Right renal cortex interstitium (tissue), 3 donors: ENCODE data around the gene CLINT1. TPM values are rescaled to one million over a fixed set of nuclear protein-coding genes. Genes with fewer than 3 reads are reported as not detected.
"Not testable (repeated sequence)": the region's sequence is repeated elsewhere in the genome, so short reads cannot be mapped to it uniquely, and the experiment has no call there.

Experiments
- DNase-seq, 3 donors: peaks; one replicate each; pipeline ENCODE4 v3.0.0-alpha.2; 2013; ENCODE audit warnings: low read depth in 3 of 3, low spot score in 2 of 3
- polyA plus RNA-seq, 3 donors: library from polyadenylated mRNA; unstranded; fragments of 120-200 nt; gene quantifications; one replicate each; pipeline ENCODE4 v1.2.1, GENCODE V29; 2013; ENCODE audit not compliant: insufficient read length in 3 of 3

The CLINT1 gene
- 100 to 1,000 TPM; 132 to 144 (median 141) TPM for polyA plus RNA-seq

DNA sequence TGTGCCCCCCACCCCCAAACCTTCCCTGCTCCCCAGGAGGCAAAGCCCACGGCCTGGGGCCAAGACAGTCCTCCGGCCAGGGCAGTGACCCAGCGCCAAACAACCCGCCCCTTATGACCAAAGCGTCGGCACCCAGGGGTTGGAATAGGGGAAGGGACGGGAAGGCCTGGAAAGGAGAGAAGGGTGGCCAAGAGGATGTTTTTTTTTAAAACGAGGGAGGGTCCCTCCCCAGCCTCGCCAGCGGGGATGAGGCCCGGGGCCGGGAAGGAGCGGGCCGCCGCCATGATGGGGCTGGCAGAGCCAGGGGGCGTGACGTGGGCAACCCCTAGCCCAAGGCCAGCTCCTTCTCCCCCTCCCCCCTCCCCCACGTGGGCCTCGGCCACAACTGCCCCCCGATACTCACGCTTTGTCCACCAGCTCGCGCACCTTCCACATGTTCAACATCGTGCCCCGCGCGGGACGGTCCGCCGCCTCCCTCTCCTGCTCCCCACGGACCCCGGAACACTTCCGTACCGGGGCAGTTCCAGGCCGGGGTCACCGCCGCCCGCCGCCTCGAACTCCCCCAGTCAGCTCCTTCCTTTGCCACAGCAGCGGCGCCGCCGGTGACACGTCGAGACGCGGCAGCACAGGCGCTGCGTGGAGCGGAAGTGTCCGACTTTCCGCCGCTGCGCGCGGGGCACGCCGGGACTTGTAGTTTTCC, at the start of gene CLINT1:
CLINT1 (minus strand) TSS at position 619 of the 700 bp plus-strand sequence; CDS start at position 444, 175 bp downstream.
- DNase-seq = peak; percentile 57 to 73 (median 67)

DNA sequence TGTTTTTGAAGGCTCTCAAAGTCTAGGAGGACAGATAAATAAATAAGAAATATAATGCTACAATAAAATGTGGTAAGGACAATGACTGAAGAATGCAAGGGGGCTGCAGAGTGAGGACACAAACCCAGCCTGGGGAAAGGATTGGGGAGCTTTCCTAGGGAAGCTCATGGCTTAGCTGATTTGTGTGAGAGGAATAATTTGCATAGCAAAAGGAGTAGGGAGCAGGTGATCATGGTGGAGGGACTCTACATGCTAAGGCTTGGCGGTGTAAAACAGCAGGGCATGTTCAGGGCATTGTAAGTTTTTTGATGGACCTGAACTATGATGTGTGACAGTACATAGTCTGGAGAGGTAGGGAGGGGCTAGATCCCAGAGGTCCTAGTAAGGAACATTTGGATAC, 49.5 kb upstream of the CLINT1 start:
- no peak for DNase-seq

DNA sequence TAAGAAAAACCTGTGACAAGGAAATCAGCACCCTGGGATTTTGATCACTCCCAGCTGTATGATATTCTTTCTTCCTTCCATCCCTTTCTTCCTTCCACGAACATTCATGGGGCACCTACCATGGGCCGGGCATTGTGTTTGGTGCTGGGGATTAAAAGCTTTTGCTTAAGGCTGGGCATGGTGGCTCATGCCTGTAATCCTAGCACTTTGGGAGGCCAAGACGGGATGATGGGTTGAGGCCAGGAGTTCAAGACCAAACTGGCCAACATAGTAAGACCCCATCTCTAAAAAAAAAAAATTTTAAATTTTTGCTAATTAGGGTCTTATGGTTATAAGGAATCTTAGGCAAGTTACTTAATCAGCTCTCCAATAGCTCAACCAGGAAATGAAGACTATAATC, 48.5 kb upstream of the CLINT1 start:
- DNase-seq = no peak

DNA sequence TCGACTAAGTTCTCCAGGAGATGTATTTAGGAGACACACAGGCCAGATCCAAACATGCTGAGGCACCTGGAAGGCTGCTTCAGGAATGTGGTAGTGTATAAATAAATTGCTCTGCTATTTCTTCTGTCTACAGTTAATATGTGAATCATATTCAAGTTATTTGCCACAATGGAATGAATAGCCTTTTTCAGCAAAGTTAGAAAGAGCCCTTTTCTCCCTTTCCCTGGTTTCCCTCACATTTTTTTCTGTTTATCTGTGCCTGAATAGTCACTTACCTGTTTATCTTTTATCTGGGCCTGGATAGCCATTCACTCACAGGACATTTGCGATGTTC, 44.1 kb upstream of the CLINT1 start:
- no peak for DNase-seq

DNA sequence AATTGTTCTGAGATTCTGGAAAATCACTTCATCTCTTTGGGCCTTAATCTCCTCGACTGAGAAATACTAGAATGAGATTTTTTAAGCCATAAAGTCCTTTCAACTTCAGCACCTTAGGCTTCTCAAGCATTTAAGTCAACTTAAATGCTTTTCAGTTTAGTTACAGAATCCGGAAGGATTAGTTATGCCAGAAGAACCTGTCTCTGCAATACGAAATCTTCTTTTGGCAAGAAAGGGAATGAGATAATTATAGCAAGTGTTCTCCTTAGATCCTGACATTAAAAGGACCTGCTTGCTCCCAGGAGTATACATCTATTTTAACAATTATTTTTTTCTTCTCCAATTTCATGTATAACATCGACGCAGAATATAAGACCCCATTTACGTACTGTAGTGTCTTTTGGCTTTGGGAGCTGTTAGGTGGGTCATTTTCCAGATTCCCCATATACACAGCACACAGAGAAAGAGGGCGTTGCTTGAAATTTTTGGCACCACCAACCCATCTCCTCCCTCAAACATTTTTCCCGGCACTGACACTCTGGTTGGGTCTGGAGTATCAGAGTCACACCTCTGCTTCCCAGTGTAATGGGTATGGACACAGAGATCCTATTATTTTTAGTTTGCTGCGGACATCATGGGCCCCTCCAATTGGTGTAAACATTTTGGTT, 43.6 kb upstream of the CLINT1 start:
- DNase-seq = no peak

DNA sequence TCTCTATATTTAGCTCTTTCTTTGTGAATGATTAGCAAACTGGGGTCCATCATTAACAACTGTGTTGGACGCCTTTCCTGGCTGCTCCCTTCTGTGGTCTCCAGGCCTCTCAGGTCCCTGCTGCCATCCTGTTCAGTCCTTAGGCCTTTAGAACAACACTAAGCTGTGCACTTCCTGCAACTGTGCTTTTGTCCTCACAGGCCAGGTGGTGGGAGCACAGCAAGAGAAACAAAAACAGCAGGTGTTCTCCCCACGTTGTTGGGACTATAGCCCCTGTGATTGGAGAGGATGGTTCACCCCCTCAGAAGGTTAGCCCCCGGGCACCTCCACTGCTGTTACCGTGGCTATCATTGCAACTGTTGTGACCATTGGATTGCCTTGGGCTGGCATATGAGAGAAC, 41.7 kb upstream of the CLINT1 start:
- no peak for DNase-seq

DNA sequence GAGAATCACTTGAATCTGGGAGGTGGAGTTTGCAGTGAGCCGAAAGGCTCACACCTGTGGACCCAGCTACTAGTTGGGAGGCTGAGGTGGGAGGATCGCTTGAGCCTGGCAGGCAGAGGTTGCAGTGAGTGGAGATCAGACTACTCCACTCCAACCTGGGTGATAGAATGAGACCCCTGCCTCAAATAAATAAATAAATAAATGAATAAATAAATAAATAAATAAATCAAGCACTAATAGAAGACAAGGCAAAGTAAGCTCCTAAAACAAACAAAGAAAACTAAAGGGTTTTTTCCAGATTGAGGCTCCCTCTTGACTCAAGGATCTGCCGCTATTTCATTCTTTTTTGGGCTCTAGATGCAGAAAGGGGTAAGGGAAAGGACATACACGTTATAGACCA, 34.7 kb upstream of the CLINT1 start:
- DNase-seq = no peak

DNA sequence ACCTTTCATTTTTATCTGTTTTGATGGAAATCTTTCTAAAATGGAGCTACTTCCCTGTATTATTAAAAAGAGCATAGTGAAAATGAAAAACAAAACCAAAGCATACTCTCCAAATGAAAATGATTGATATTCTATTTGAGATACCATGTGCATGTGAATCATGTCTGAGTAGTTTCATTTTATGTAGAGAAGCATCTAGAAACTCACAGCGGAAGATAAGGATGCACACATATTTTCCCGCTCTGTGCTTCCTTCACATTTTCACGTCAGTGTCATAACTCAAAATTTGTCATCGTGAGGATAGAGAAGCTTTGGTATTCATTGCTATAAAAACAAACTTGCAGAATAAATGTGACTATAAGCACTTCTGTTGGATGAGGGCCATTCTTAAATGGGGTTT, 34.0 kb upstream of the CLINT1 start:
- DNase-seq = no peak

DNA sequence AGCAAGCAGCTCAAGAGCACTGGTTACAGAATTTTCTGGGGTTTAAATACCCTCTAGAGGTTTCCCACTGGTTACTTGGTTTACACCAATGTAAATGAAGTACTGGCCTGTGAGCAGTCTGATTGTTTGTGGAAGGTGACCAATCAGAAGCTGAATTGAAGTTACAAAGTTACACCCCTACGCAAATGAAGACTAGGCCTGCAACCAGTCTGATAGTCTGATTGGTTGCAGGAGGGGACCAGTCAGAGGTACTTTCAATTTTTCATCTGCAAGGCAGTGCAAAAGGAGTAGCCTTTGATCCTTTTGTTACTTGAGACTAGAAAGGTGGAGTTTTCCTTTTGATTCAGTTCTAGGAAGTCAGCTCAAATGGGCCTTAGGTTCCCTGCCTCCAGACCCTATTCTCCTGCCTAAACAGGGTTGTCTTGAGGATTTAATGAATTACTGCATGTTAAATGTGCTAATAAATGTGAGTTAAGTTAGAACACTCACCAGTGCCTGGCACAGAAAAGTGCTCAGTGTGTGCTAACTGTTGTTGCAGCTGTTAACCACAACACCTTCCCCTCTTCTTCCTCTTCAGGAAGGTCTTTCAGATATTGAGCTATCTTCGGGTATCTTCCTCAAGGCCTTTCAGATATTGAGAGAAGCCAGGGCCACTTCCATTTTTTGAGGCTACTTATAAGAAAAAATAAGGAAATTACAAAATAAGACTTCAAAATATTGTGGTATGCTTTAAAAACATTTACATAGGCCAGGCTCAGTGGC, 32.1 kb upstream of the CLINT1 start:
- no peak for DNase-seq

DNA sequence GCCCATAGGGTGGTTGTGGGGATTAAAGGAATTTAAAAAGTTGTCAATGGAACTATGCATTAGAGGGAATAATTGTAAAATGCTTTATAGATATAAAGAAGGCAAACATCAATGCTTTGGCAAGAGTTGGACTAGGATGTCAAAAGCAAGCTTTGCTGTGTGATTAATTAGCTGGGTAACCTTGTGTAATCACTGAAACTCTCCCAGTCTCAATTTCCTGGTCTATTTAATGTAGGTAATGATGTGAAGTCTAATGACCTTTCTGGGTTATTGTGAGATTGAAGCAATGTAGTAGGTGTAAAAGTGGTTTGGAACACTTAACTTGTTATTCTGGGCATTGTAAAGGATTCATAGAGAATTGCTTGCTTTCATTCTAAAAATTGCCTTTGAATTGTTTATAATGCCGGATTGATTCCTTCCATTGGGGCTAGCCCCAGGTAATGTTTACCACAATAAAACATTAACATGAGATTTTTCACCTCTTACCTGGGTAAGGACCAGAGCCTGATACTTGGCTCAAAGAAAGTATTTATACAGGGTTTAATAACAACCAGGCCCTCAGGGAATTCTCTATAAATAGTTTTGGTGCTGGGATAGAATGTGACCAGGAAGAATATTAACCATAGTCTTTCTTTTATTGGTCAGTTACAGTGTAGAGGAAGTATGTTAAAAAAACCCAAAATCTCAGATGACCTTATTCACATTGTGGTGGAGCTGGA, 30.0 kb upstream of the CLINT1 start:
- DNase-seq = no peak

DNA sequence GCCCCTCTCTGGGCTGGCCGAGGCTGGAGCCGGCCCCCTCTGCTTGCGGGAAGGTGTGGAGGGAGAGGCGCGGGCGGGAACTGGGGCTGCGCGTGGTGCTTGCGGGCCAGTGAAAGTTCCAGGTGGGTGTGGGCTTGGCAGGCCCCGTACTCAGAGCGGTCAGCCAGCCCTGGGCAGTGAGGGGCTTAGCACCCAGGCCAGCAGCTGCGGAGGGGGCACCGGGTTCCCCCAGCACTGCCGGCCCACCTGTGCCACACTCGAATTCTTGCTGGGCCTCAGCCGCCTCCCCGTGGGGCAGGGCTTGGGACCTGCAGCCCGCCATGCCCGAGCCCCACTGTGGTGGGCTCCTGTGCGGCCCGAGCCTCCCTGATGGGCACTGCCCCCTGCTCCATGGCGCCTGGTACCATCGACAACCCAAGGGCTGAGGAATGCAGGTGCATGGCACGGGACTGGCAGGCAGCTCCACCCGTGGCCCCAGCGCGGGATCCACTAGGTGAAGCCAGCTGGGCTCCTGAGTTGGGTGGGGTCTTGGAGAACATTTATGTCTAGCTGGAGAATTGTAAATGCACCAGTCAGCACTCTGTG, 27.9 kb upstream of the CLINT1 start:
- no peak for DNase-seq

DNA sequence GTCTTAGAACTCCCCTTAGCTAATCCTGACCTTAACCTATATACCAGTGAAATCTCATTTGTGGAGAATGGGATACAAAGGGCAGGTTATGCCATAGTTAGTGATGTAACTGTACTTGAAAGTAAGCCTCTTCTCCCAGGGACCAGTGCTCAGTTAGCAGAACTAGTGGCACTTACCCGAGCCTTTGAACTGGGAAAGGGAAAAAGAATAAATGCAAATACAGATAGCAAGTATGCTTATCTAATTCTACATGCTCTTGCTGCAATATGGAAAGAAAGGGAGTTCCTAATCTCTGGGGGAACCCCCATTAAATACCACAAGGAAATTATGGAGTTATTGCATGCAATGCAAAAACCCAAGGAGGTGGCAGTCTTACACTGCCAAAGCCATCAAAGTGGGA, 26.1 kb upstream of the CLINT1 start:
- DNase-seq = not testable (repeated sequence)

DNA sequence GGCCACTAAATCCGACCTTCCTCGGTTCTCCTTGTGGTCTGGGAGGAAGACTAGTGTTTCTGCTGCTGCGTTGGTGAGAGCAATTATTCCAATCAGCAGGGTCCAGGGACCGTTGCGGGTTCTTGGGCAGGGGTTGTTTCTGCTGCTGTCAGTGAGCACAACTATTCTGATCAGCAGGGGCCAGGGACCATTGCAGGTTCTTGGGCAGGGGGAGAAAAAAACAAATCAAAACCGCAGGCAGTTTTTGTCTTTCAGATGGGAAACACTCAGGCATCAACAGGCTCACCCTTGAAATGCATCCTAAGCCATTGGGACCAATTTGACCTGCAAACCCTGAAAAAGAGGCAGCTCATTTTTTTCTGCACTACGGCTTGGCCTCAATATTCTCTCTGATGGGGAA, 22.6 kb upstream of the CLINT1 start:
- DNase-seq = not testable (repeated sequence)

DNA sequence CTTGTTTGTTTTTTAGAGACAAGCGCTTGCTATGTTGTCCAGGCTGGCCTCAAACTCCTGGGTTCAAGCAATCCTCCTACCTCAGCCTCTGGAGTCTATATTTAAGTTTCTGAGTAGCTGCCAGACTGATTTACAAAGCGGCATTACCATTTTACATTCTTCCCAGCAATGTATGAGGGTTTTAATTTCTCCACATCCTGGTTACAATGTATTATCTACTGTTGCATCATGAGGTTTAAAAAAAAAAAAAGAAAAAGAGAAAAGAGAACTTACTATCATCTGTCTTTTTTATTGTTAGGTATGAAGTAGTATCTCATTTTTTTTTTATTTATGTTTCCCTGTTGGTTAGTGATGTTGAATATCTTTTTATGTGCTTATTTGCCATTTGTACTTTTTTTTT, 18.9 kb upstream of the CLINT1 start:
- DNase-seq = no peak

DNA sequence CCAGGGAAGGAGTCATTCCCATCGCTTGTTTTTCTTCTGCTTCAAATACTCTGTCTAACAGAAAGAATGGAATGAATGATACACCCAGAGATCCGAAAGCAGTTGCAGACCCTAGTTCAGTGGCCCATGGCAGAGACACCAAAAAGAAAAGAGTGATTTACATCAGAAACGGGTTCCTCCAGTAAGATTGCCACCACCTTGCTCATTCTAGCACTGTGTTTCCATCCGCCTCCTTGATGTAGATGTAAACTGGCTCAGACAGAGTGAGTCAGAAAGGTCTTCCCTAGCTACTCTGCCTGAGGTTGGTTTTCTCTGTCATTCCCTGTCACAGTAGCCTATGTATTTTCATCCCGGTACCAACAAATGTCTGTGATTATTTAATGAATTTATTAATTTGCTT, 15.9 kb upstream of the CLINT1 start:
- DNase-seq = no peak

DNA sequence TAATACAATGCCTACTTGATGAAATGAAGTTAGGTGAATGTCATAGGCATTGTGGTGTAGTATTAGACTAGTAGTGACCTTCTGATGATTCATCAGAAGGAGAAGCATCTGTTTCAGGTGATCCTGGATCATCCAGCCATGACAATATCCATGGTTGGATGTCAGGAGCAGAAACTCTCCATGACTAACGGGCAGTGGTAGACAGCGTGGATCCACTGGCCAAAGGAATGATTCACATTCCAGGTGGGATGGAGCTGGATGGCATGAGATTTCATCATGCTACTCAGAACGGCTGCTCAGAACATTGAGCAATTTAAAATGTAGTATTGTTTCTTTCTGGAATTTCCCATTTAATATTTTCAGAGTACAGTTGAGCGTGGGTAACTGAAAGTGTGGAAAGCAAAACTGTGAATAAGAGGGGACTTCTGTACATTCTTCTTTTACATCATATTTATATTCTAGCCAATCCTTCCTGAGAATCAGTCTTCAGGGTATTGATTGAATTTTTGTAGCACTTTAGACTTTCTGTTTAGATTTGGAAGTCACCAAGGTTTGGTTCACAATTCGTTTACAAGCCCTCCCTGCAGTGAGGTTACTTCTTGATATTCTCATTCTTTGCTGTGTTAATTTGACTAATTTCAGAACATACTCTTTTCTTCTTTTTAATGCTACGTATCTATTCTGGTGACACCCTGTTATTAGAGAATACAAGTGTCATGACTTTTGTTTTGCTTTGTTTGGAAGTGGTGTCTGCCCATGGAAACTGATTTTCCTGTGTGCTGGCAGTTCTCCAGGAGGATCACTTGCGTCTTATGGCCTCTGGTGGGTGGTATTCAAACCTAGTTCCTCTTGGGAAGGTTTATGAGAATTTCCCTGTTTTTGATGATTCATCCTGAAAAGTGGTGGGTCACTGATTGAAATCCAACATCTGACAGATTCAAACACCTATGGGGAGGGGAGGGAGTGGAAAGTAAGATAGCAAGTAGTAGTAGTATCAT, 12.2 kb upstream of the CLINT1 start:
- DNase-seq = no peak

DNA sequence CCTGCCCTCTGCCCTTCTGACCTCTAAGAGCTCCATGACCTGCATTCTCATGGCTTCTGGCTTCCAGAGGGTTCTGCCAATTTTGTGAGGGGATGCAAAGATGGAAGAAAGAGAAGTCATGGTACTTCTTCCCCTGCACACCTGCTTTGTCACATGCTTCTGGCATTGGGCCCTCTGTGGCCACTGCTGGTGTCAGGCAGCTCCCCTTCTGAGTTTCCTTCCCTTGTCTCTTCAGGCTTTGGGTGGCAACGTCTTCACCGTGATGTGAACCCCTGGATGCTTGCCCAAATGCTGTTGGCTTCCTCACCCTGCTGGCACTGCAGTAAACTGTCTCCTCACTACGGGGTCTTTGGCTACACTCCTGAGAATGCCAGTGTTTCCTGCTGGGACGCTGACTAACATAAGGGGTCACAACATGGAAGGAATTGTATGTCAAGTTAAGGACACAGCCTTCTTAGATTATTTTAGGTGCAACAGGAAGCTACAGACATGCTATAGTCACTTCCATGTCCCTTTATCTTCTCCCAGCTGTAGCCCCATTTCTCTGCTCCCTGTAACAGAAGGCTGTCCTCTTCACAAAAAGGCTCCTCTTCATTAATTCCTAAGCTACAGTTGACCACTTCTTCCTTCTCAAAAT, 8.9 kb upstream of the CLINT1 start:
- no peak for DNase-seq

DNA sequence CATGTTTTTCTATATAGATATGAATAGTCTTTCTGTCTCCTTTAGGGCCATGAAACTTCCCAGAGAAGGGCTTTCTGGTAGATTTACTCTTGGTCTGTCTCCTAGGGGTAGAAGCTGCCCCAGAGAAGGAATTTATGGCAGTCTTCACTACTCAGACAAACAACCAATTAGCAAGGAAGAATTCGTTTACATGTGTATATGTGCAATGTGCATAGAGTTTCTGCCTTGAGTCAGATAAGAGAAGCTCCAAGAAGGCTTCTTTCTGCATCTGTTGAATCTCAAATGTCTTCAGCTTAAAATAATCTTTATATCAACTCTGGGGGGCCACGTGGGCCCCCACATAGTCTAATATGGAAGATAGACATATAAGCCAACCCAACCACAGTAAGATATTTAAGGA, 7.6 kb upstream of the CLINT1 start:
- DNase-seq = no peak

DNA sequence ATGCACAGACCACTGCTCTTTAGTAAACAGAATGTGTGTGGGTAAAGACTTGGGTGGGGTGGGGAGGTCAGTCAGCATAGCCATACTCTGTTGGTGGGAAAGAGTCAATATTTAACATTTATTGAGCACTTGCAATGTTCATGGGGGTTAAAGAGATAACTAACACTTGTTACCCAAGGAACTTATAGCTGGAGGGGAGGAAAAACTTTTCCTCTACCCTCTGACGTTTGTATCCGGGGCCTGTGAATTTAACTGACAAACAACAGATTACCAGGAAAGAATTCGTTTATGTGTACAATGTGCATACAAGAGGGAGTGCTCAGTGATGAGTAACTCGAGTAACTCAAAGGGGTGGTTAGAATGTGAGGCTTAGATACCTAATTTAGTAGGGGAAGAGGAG, 6.8 kb upstream of the CLINT1 start:
- no peak for DNase-seq
